HEK293 (cell line): ENCODE measurements around the gene EIF1AY.

Source experiments
- ATF2 ChIP-seq: fragments of 450-650 bp; formaldehyde crosslinking; IDR thresholded peaks from 2 replicates; pipeline ENCODE4 v1.5.1; 2016; ENCODE audit warnings: missing biosample characterization, missing genetic modification characterization, low read depth
- CTCF ChIP-seq: fragments of 450-650 bp; formaldehyde crosslinking; IDR thresholded peaks from 2 replicates; pipeline ENCODE4 v1.5.1; 2016; ENCODE audit warnings: missing biosample characterization, missing genetic modification characterization
- ZBTB8A ChIP-seq: fragments of 450-650 bp; formaldehyde crosslinking; IDR thresholded peaks from 2 replicates; pipeline ENCODE4 v1.5.1; 2016; ENCODE audit warnings: missing biosample characterization, missing genetic modification characterization
- ZNF138 ChIP-seq: fragments of 450-650 bp; formaldehyde crosslinking; IDR thresholded peaks from 2 replicates; pipeline ENCODE4 v1.5.1; 2016; ENCODE audit warnings: missing biosample characterization, missing genetic modification characterization, borderline replicate concordance
- ZNF341 ChIP-seq: fragments of 450-650 bp; formaldehyde crosslinking; IDR thresholded peaks from 2 replicates; pipeline ENCODE4; 2016; ENCODE audit warnings: low read depth, missing biosample characterization, missing genetic modification characterization
- ZNF398 ChIP-seq: fragments of 450-650 bp; formaldehyde crosslinking; IDR thresholded peaks from 2 replicates; pipeline ENCODE4 v1.5.1; 2017; ENCODE audit warnings: missing biosample characterization, missing genetic modification characterization
- ZNF416 ChIP-seq: fragments of 450-650 bp; formaldehyde crosslinking; IDR thresholded peaks from 2 replicates; pipeline ENCODE4 v1.5.1; 2016; ENCODE audit warnings: missing biosample characterization, missing genetic modification characterization
- ZSCAN5A ChIP-seq: fragments of 450-650 bp; formaldehyde crosslinking; IDR thresholded peaks from 2 replicates; pipeline ENCODE4 v1.5.1; 2016; ENCODE audit warnings: missing biosample characterization, missing genetic modification characterization

GRCh38 chrY:20528435-20528834 is 47.1 kb upstream of the EIF1AY start:
- no peak for TF ChIP-seq ATF2 (tag by site-specific recombination)
- no peak for TF ChIP-seq CTCF
- no peak for TF ChIP-seq ZNF138 (tag by site-specific recombination)
- TF ChIP-seq ZNF416 (tag by site-specific recombination), result no peak
- TF ChIP-seq ZBTB8A, result no peak
- TF ChIP-seq ZNF398 (tag by site-specific recombination), result no peak
- TF ChIP-seq ZNF341 (tag by site-specific recombination), result no peak
- TF ChIP-seq ZSCAN5A (tag by site-specific recombination), result no peak
